OCI-LY3 (cell line): ENCODE results near the gene CRYGN.

ENCODE experiments used
- H2AFZ ChIP-seq: fragments of 200-600, 300-600 bp; shearing (Covaris generic); 2 replicates; pipeline ENCODE4 v1.6.0; 2014; ENCODE audit warnings: antibody characterized with exemption, low read depth, low read length
- H3K27ac ChIP-seq: fragments of 200-600, 300-600 bp; sonication (generic); 2 replicates; pipeline ENCODE4 v1.5.1; 2014; ENCODE audit warnings: mild to moderate bottlenecking, low read length, moderate library complexity, mixed read lengths
- H3K27me3 ChIP-seq: fragments of 200-600, 300-600 bp; sonication (generic); 2 replicates; pipeline ENCODE4 v1.6.1; 2014; ENCODE audit warnings: low read depth, low read length, mixed read lengths
- H3K36me3 ChIP-seq: fragments of 200-600, 300-600 bp; sonication (generic); replicated peaks from 2 replicates; pipeline ENCODE3; 2014; ENCODE audit warnings: low read depth, low read length, mixed read lengths
- H3K4me1 ChIP-seq: fragments of 300-600, 200-600 bp; sonication (generic); 2 replicates; pipeline ENCODE4 v1.6.1; 2014; ENCODE audit warnings: low read length, mixed read lengths
- H3K4me2 ChIP-seq: fragments of 200-600, 300-600 bp; sonication (generic); 2 replicates; pipeline ENCODE4 v1.6.1; 2014; ENCODE audit warnings: low read length, mixed read lengths
- H3K4me3 ChIP-seq: fragments of 300-600, 200-600 bp; sonication (generic); 2 replicates; pipeline ENCODE4 v1.5.1; 2014; ENCODE audit warnings: antibody characterized with exemption, mild to moderate bottlenecking, low read length, moderate library complexity
- H3K79me2 ChIP-seq: fragments of 300-600, 200-600 bp; shearing (Covaris generic); 2 replicates; pipeline ENCODE4 v1.6.1; 2014; ENCODE audit warnings: mild to moderate bottlenecking, low read length, mixed read lengths
- H3K9ac ChIP-seq: fragments of 300-600, 200-600 bp; shearing (Covaris generic); 2 replicates; pipeline ENCODE4 v1.6.0; 2014; ENCODE audit warnings: mild to moderate bottlenecking, low read length, moderate library complexity
- H3K9me3 ChIP-seq: fragments of 200-600, 300-600 bp; shearing (Covaris generic); 2 replicates; pipeline ENCODE4 v1.6.1; 2014; ENCODE audit warnings: low read length, mixed read lengths; ENCODE audit not compliant: insufficient read depth
- H4K20me1 ChIP-seq: fragments of 200-600, 300-600 bp; sonication (generic); 2 replicates; pipeline ENCODE4 v1.6.1; 2016; ENCODE audit warnings: low read length, mixed read lengths; ENCODE audit not compliant: insufficient read depth
- CTCF ChIP-seq: fragments of 200-600, 300-600 bp; sonication (generic); IDR thresholded peaks from 2 replicates; pipeline ENCODE4 v1.5.1; 2014; ENCODE audit warnings: antibody characterized with exemption, low read length, low read depth
- EZH2phosphoT487 ChIP-seq: fragments of 200-600 bp; shearing (Covaris generic); IDR thresholded peaks from 2 replicates; pipeline ENCODE4 v1.6.1; 2018; ENCODE audit warnings: antibody characterized with exemption, mixed run types, low read depth

The CRYGN gene

GRCh38 chr7:151389096-151389767 lies 50.7 kb downstream of the CRYGN start:
- no peaks in the 10 kb centered on the region for H3K4me1 ChIP-seq
- no peaks in the 10 kb centered on the region for H3K36me3 ChIP-seq
- no peak overlapping the region for H3K27ac ChIP-seq
- H3K4me3 ChIP-seq, result no peak overlapping the region
- H3K4me2 ChIP-seq, result no peak overlapping the region
- TF ChIP-seq EZH2phosphoT487, result no peak
- peaks cover 29% of the 10 kb centered on the region for H3K27me3 ChIP-seq
- no peaks in the 10 kb centered on the region for H3K79me2 ChIP-seq
- no peak overlapping the region for H2AFZ ChIP-seq
- no peaks in the 10 kb centered on the region for H3K9me3 ChIP-seq
- no peaks in the 10 kb centered on the region for H4K20me1 ChIP-seq
- H3K9ac ChIP-seq, result no peak overlapping the region

- no peak for TF ChIP-seq CTCF
- TF ChIP-seq EZH2phosphoT487, result no peak
- Histone ChIP-seq H3K79me2 (no peaks in the 10 kb centered on the region), H3K27ac (no peak overlapping the region), H3K27me3 (peaks cover 36% of the 10 kb centered on the region), H3K4me1 (no peaks in the 10 kb centered on the region), H3K4me2 (no peak overlapping the region), H3K4me3 (no peak overlapping the region), H3K9ac (no peak overlapping the region), H2AFZ (no peak overlapping the region), H4K20me1 (no peaks in the 10 kb centered on the region), H3K36me3 (no peaks in the 10 kb centered on the region), H3K9me3 (no peaks in the 10 kb centered on the region)
Observed at GRCh38 chr7:151388430-151388829, 51.5 kb downstream of the CRYGN start.

- Histone ChIP-seq H3K4me3 (no peak overlapping the region), H3K9me3 (no peaks in the 10 kb centered on the region), H3K27ac (no peak overlapping the region), H3K4me1 (no peaks in the 10 kb centered on the region), H3K27me3 (peaks cover 36% of the 10 kb centered on the region), H3K9ac (no peak overlapping the region), H3K79me2 (no peaks in the 10 kb centered on the region), H4K20me1 (no peaks in the 10 kb centered on the region), H2AFZ (no peak overlapping the region), H3K36me3 (no peaks in the 10 kb centered on the region), H3K4me2 (no peak overlapping the region)
- TF ChIP-seq CTCF (no peak), EZH2phosphoT487 (no peak)
Observed at GRCh38 chr7:151388007-151388297, 52.0 kb downstream of the CRYGN start.

GRCh38 chr7:151387161-151388006 lies 52.6 kb downstream of the CRYGN start:
- H3K9me3 ChIP-seq, result no peaks in the 10 kb centered on the region
- H4K20me1 ChIP-seq, result no peaks in the 10 kb centered on the region

More at GRCh38 chr7:151387161-151388006, 52.6 kb downstream of the CRYGN start:
- Histone ChIP-seq H3K27ac (no peak overlapping the region), H3K36me3 (no peaks in the 10 kb centered on the region), H2AFZ (no peak overlapping the region), H3K4me3 (no peak overlapping the region), H3K27me3 (peaks cover 39% of the 10 kb centered on the region), H3K9ac (no peak overlapping the region), H3K79me2 (no peaks in the 10 kb centered on the region), H3K4me1 (no peaks in the 10 kb centered on the region), H3K4me2 (no peak overlapping the region)
- TF ChIP-seq CTCF (no peak), EZH2phosphoT487 (no peak)
